ENCODE measurements around the gene GABRP. TPM values are rescaled to one million over a fixed set of nuclear protein-coding genes. Genes with fewer than 3 reads are reported as not detected.

GABRP gene
- total and polyA plus RNA-seq, 2 donors from 2014 or later = 3.4 to 33.1 TPM

- no peaks in the 10 kb centered on the region for H3K9me3 ChIP-seq (ENCODE audit: control insufficient read depth in 2 of 3, insufficient read depth in 1 of 3, low read length in 3 of 3)
- no peaks in the 10 kb centered on the region for H3K4me1 ChIP-seq (ENCODE audit: control insufficient read depth in 2 of 3, insufficient read depth in 2 of 3, low read depth in 1 of 3, low read length in 3 of 3)
- H3K36me3 ChIP-seq (ENCODE audit: control insufficient read depth in 2 of 3, insufficient read depth in 3 of 3, low read length in 3 of 3) = no peaks in the 10 kb centered on the region
- H3K27me3 ChIP-seq (ENCODE audit: control insufficient read depth, insufficient read depth, low read length) = no peaks in the 10 kb centered on the region
- no peak overlapping the region for H3K9ac ChIP-seq (ENCODE audit: low read length in 3 of 3)
- DNase-seq = no peak
- no peak for FAIRE-seq
- no peak overlapping the region for H3K4me3 ChIP-seq (ENCODE audit: low read length in 3 of 3)
- intact Hi-C loops (cut with DNase I) = no loop called here
- no peak for TF ChIP-seq CTCF (IDR thresholded peaks at IDR 0.05; ENCODE audit: borderline replicate concordance, extremely low read depth, insufficient read depth)
- H3K27ac ChIP-seq (ENCODE audit: low read depth in 2 of 2, low read length in 2 of 2) = no peak overlapping the region
Measured at GRCh38 chr5:170813231-170813630, 29.7 kb downstream of the GABRP start.

GRCh38 chr5:170817195-170817594, 33.7 kb downstream of the GABRP start:
- DNase-seq = no peak
- intact Hi-C loops (cut with DNase I) = no loop called here
- FAIRE-seq = no peak
- no peak overlapping the region for H3K4me3 ChIP-seq (ENCODE audit: low read length in 3 of 3)
- H3K27me3 ChIP-seq (ENCODE audit: control insufficient read depth, insufficient read depth, low read length) = no peaks in the 10 kb centered on the region
- no peak overlapping the region for H3K27ac ChIP-seq (ENCODE audit: low read depth in 2 of 2, low read length in 2 of 2)
- H3K9me3 ChIP-seq (ENCODE audit: control insufficient read depth in 2 of 3, insufficient read depth in 1 of 3, low read length in 3 of 3) = no peaks in the 10 kb centered on the region
- no peaks in the 10 kb centered on the region for H3K36me3 ChIP-seq (ENCODE audit: control insufficient read depth in 2 of 3, insufficient read depth in 3 of 3, low read length in 3 of 3)
- no peak overlapping the region for H3K9ac ChIP-seq (ENCODE audit: low read length in 3 of 3)
- no peak for TF ChIP-seq CTCF (IDR thresholded peaks at IDR 0.05; ENCODE audit: borderline replicate concordance, extremely low read depth, insufficient read depth)
- H3K4me1 ChIP-seq (ENCODE audit: control insufficient read depth in 2 of 3, insufficient read depth in 2 of 3, low read depth in 1 of 3, low read length in 3 of 3) = no peaks in the 10 kb centered on the region

GRCh38 chr5:170818232-170818631, 34.7 kb downstream of the GABRP start:
- FAIRE-seq = no peak
- no peak overlapping the region for H3K27ac ChIP-seq (ENCODE audit: low read depth in 2 of 2, low read length in 2 of 2)
- TF ChIP-seq CTCF (IDR thresholded peaks at IDR 0.05; ENCODE audit: borderline replicate concordance, extremely low read depth, insufficient read depth) = no peak

GRCh38 chr5:170819824-170820223, 36.3 kb downstream of the GABRP start:
- peak in 1 of 5 donors; percentile 15 for DNase-seq
- TF ChIP-seq CTCF (IDR thresholded peaks at IDR 0.05; ENCODE audit: borderline replicate concordance, extremely low read depth, insufficient read depth) = no peak
- intact Hi-C loops (cut with DNase I) = no loop called here
- no peak overlapping the region for H3K9ac ChIP-seq (ENCODE audit: low read length in 3 of 3)
- H3K4me1 ChIP-seq (ENCODE audit: control insufficient read depth in 2 of 3, insufficient read depth in 2 of 3, low read depth in 1 of 3, low read length in 3 of 3) = no peaks in the 10 kb centered on the region
- FAIRE-seq = no peak
- no peaks in the 10 kb centered on the region for H3K36me3 ChIP-seq (ENCODE audit: control insufficient read depth in 2 of 3, insufficient read depth in 3 of 3, low read length in 3 of 3)
- no peaks in the 10 kb centered on the region for H3K27me3 ChIP-seq (ENCODE audit: control insufficient read depth, insufficient read depth, low read length)
- H3K9me3 ChIP-seq (ENCODE audit: control insufficient read depth in 2 of 3, insufficient read depth in 1 of 3, low read length in 3 of 3) = no peaks in the 10 kb centered on the region
- H3K4me3 ChIP-seq (ENCODE audit: low read length in 3 of 3) = no peak overlapping the region
- no peak overlapping the region for H3K27ac ChIP-seq (ENCODE audit: low read depth in 2 of 2, low read length in 2 of 2)

More at GRCh38 chr5:170818232-170818631, 34.7 kb downstream of the GABRP start:
- no peaks in the 10 kb centered on the region for H3K4me1 ChIP-seq (ENCODE audit: control insufficient read depth in 2 of 3, insufficient read depth in 2 of 3, low read depth in 1 of 3, low read length in 3 of 3)
- intact Hi-C loops (cut with DNase I) = no loop called here
- no peak overlapping the region for H3K9ac ChIP-seq (ENCODE audit: low read length in 3 of 3)
- H3K27me3 ChIP-seq (ENCODE audit: control insufficient read depth, insufficient read depth, low read length) = no peaks in the 10 kb centered on the region
- no peaks in the 10 kb centered on the region for H3K9me3 ChIP-seq (ENCODE audit: control insufficient read depth in 2 of 3, insufficient read depth in 1 of 3, low read length in 3 of 3)
- H3K4me3 ChIP-seq (ENCODE audit: low read length in 3 of 3) = no peak overlapping the region
- DNase-seq = peak in 1 of 5 donors; percentile 25
- no peaks in the 10 kb centered on the region for H3K36me3 ChIP-seq (ENCODE audit: control insufficient read depth in 2 of 3, insufficient read depth in 3 of 3, low read length in 3 of 3)

Data from kidney (tissue), 14 donors.